ENCODE results near the gene SFXN5.

Gene SFXN5

DNA sequence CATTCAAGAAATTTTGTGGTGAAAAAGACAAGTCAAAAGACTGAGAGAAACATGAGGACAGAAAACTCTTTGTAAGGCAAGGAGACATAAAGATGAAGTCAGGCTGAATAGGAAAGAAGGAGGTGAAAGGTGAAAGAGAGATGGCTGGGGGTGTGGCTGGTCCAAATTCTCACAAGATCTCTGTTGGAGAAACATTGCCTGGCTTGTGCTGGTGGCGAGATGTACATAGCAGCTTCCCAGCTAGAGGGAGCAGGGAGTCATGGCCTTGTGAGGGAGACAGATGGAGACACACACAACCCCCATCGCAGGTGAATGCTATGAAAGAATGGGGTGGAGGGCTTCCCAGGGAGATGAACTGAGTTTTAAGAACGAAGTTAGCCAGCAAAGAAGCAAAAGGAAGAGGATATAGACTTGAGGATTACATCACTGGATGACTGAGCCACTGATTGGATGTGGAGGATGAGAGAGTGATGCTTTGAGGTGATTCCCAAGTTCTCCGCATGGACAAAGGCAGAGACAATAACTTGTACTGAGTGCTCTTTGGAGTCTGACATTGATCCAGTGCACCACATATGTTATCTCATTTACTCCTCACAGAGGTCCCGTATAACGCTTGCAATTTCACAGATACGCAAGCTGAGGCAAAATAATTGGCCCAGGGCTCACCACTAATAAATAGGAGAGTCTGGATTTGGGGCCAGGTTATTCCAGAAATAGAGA lies 157.9 kb downstream of the SFXN5 start:
- TF ChIP-seq, protein P1, sequence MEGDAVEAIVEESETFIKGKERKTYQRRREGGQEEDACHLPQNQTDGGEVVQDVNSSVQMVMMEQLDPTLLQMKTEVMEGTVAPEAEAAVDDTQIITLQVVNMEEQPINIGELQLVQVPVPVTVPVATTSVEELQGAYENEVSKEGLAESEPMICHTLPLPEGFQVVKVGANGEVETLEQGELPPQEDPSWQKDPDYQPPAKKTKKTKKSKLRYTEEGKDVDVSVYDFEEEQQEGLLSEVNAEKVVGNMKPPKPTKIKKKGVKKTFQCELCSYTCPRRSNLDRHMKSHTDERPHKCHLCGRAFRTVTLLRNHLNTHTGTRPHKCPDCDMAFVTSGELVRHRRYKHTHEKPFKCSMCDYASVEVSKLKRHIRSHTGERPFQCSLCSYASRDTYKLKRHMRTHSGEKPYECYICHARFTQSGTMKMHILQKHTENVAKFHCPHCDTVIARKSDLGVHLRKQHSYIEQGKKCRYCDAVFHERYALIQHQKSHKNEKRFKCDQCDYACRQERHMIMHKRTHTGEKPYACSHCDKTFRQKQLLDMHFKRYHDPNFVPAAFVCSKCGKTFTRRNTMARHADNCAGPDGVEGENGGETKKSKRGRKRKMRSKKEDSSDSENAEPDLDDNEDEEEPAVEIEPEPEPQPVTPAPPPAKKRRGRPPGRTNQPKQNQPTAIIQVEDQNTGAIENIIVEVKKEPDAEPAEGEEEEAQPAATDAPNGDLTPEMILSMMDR (IDR thresholded peaks at IDR 0.05), result no peak

DNA sequence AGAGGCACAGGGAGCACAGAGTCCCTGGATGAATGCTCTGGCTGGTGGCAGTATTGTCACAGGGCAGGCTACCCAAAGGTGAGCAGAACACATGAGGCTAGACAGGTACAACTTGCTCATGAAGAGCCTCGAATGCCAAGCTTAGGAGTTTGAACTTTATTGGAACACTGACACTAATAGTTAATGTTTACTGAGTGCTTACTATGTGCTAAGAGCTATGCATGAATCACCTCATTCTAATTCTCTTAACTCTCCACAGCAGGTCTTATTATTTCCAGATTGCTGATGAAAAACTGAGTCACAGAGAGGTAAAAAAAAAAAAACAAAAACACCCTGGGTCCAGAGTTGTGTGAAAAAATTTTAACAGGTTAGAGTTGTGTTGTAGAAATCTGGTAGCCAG lies 160.3 kb downstream of the SFXN5 start:
- TF ChIP-seq, protein P1 (IDR thresholded peaks at IDR 0.05), result no peak

DNA sequence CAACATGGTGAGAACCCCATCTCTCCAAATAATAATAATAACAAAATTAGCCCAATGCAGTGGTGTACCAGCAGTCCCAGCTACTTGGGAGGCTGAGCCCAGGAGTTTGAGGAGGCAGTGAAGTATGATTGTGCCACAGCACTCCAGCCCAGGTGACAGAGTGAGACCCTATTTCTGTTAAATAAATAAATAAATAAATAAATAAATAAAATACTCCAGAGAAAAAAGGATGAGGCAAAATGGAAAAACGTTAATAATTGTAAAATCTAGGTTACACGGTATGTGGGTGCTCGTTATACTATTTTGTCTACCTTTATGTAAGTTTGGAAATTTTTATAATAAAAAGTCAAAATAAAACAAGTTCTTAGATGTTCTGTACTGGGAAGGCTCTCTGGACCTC lies 162.8 kb downstream of the SFXN5 start:
- TF ChIP-seq, protein P1 (IDR thresholded peaks at IDR 0.05), result no peak

DNA sequence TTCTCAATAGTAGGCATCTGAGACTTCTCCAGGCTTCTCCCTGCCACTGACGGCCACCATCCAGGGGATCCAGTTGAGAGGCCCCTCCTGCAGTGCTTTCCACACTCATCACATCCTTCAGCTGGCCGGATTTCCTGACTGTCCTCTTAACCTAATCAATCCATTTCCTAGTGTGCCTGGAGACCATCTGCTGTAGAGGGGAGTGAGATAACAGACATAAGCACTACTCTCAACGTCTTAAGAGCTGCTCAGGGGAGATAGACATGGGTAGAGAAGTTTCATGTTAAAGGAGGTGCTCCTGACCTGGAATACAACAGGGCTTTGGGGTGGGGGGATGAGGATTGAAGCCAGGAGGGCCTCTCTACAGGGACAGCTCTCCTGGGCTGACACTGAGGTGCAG lies 170.1 kb downstream of the SFXN5 start:
- TF ChIP-seq, protein P1 (IDR thresholded peaks at IDR 0.05), result no peak

DNA sequence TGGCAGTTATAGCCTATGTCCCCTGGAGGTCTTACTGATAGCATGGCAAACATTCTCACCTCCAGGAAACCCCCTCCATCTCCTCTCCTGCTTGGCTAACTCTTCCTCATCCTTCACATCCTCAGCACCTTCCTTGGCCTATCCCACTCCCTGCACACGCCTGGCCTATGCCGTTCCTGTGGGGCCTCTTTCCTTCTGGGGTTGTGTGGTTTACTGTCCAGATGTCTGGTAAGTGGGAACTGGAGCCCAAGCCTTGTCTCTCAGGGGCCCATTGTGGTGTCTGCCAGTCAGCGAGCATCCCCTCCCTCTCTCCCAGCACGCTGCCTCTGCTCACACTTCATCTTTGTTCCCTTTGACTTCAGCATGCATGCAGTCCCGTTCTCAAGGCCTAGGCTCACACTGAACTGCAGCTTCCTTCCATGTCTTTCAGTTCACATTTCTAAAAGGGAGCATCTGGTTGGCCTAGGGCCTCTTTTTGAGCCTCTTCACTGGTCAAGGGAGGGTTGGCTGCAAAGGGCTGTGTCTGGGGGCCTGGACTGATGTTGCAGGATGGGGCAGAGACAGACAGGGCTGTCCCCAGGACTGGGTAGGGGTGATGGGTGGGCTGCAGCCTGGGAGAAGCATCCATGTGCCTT lies 171.2 kb downstream of the SFXN5 start:
- TF ChIP-seq, protein P1 (IDR thresholded peaks at IDR 0.05), result no peak

DNA sequence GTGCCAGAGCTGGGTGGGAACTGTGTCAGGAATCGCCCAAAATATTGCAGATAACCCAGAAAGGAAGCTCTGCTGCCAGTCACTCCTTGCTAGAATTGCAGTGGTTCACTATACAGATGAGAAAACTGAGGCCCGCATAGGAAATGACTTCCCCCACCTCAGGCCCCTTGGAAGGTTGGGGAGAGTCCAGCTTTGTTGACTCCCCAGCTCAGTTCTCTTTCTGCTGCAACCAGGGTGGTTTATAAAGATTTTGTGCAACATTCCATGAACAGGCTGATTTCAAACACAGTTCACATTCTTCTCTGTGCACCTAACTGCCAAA lies 173.0 kb downstream of the SFXN5 start:
- TF ChIP-seq, protein P1 (IDR thresholded peaks at IDR 0.05), result no peak

DNA sequence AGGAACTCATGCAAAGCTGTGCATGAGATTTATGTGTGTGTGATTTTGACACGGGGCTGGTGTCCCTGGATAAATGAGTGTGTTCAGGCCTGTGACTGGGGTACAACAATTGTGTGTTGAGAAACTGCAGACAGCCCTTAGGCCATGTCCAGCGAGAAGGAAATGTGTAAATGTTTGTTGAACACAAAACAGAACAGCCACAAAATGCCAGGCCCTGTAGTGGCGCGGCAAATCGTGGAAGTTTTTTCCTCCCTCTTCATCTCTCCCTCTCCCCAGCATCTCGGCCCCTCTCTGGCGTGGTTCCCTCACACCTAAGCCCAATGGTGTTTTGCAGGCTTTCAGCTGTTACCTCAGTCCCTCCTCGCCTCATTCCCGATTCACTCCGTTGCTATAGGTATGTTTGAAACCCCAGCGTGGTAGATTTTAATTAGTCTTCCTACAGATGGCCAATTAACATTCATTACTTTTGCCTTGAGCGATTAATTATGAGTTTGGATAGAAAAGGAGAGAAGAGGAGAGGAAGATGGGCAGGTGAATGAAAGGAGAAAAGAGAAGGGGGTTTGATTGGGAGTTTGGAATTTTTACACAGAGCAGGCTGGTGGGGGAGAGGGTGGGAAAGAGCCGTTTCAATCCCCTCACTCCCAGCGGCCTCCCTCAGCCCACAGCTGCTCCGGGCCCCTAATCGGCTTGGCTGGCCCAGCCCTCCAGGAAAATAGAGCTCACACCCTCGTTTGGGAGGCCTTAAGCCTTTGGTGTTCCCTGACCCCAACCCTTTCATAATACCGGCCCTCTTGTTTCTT lies 173.5 kb downstream of the SFXN5 start:
- TF ChIP-seq, protein P1 (IDR thresholded peaks at IDR 0.05), result no peak
